Sigmoid colon (tissue), 4 donors: ENCODE measurements around the gene MAP3K8.

Experiments used
- CTCF ChIP-seq, 4 experiments: fragments of 450-650 bp in 3 of 4; fragments of 200-600 bp in 1 of 4; IDR thresholded peaks; one replicate each; pipeline ENCODE4 v1.5.1; 2016 to 2019; ENCODE audit warnings: antibody characterized with exemption in 4 of 4, mild to moderate bottlenecking in 3 of 4, moderate library complexity in 2 of 4
- POLR2AphosphoS5 ChIP-seq, 4 donors: sonication (generic); formaldehyde crosslinking; IDR thresholded peaks; one replicate each; pipeline ENCODE4 v1.6.1; 2017; ENCODE audit warnings: antibody characterized with exemption in 4 of 4

GRCh38 chr10:30443049-30443448, 9.1 kb downstream of the MAP3K8 start:
- TF ChIP-seq CTCF (IDR thresholded peaks at IDR 0.05) = no peak
- no peak for TF ChIP-seq POLR2AphosphoS5 (IDR thresholded peaks at IDR 0.05)
